Measurements from ENCODE around the gene SLC19A3. TPM values are rescaled to one million over a fixed set of nuclear protein-coding genes. Genes with fewer than 3 reads are reported as not detected.

The SLC19A3 gene
- total RNA-seq, 1 donor from 2014 or later = 0.54 TPM

- no peak for DNase-seq (ENCODE audit: low read depth, low spot score)
- Mint-ChIP-seq H3K27ac (ENCODE audit: unreplicated experiment) (no peak overlapping the region), H3K27me3 (ENCODE audit: low read depth) (peaks cover 2% of the 10 kb centered on the region), H3K9me3 (no peaks in the 10 kb centered on the region), H3K36me3 (ENCODE audit: low read depth) (no peaks in the 10 kb centered on the region), H3K4me3 (no peak overlapping the region), H3K4me1 (peaks cover 5% of the 10 kb centered on the region)
- no peak for TF ChIP-seq CTCF (conservative IDR thresholded peaks at IDR 0.05)
Observed at GRCh38 chr2:227661025-227661649, 56.7 kb downstream of the SLC19A3 start.

- H3K27ac Mint-ChIP-seq (ENCODE audit: unreplicated experiment) = no peak overlapping the region
- H3K4me1 Mint-ChIP-seq = peaks cover 5% of the 10 kb centered on the region
- no peaks in the 10 kb centered on the region for H3K36me3 Mint-ChIP-seq (ENCODE audit: low read depth)
- H3K4me3 Mint-ChIP-seq = no peak overlapping the region
- TF ChIP-seq CTCF (conservative IDR thresholded peaks at IDR 0.05) = no peak
- no peaks in the 10 kb centered on the region for H3K9me3 Mint-ChIP-seq
- no peak for DNase-seq (ENCODE audit: low read depth, low spot score)
- H3K27me3 Mint-ChIP-seq (ENCODE audit: low read depth) = peaks cover 2% of the 10 kb centered on the region
Observed at GRCh38 chr2:227657199-227657845, 60.5 kb downstream of the SLC19A3 start.

GRCh38 chr2:227655454-227655853 lies 62.4 kb downstream of the SLC19A3 start:
- Mint-ChIP-seq H3K27ac (ENCODE audit: unreplicated experiment) (no peak overlapping the region), H3K36me3 (ENCODE audit: low read depth) (no peaks in the 10 kb centered on the region), H3K9me3 (no peaks in the 10 kb centered on the region), H3K27me3 (ENCODE audit: low read depth) (peaks cover 4% of the 10 kb centered on the region), H3K4me3 (no peak overlapping the region), H3K4me1 (no peaks in the 10 kb centered on the region)
- no peak for TF ChIP-seq CTCF (conservative IDR thresholded peaks at IDR 0.05)
- DNase-seq (ENCODE audit: low read depth, low spot score) = no peak

- TF ChIP-seq CTCF (conservative IDR thresholded peaks at IDR 0.05) = no peak
- Mint-ChIP-seq H3K27me3 (ENCODE audit: low read depth) (peaks cover 6% of the 10 kb centered on the region), H3K36me3 (ENCODE audit: low read depth) (no peaks in the 10 kb centered on the region), H3K4me1 (no peaks in the 10 kb centered on the region), H3K4me3 (no peak overlapping the region), H3K9me3 (no peaks in the 10 kb centered on the region), H3K27ac (ENCODE audit: unreplicated experiment) (no peak overlapping the region)
- no peak for DNase-seq (ENCODE audit: low read depth, low spot score)
Observed at GRCh38 chr2:227654426-227654825, 63.4 kb downstream of the SLC19A3 start.

GRCh38 chr2:227653419-227653818 lies 64.4 kb downstream of the SLC19A3 start:
- H3K4me1 Mint-ChIP-seq = no peaks in the 10 kb centered on the region
- DNase-seq (ENCODE audit: low read depth, low spot score) = no peak
- TF ChIP-seq CTCF (conservative IDR thresholded peaks at IDR 0.05) = no peak
- H3K4me3 Mint-ChIP-seq = no peak overlapping the region
- no peaks in the 10 kb centered on the region for H3K36me3 Mint-ChIP-seq (ENCODE audit: low read depth)
- no peak overlapping the region for H3K27ac Mint-ChIP-seq (ENCODE audit: unreplicated experiment)
- peaks cover 6% of the 10 kb centered on the region for H3K27me3 Mint-ChIP-seq (ENCODE audit: low read depth)
- H3K9me3 Mint-ChIP-seq = no peaks in the 10 kb centered on the region
